GM21515 (cell line): ENCODE data around the gene SRSF2.
"Not testable (repeated sequence)": the region's sequence is repeated elsewhere in the genome, so short reads cannot be mapped to it uniquely, and the experiment has no call there.

ENCODE experiments used
- ATAC-seq: cut with Tn5 transposase; IDR thresholded peaks from one replicate; pipeline ENCODE4 v1.9.1; 2021; ENCODE audit not compliant: unreplicated experiment

The SRSF2 gene

DNA sequence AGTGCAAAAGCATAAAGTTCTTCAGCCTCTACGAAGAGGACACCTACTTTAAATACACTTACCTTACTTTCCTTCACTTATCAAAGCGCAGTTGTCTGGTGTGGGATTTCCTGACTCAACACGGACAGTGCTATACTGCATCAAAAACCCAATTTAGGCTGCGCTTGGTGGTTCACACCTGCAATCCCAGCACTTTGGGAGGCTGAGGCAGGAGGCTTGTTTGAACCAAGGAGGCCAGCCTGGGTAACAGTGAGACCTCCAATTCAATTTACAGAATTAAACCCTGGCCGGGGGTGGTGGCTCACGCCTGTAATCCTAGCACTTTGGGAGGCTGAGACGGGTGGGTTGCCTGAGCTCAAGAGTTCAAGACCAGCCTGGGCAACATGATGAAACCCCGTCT lies 14.9 kb downstream of the SRSF2 start:
- no peak for ATAC-seq

DNA sequence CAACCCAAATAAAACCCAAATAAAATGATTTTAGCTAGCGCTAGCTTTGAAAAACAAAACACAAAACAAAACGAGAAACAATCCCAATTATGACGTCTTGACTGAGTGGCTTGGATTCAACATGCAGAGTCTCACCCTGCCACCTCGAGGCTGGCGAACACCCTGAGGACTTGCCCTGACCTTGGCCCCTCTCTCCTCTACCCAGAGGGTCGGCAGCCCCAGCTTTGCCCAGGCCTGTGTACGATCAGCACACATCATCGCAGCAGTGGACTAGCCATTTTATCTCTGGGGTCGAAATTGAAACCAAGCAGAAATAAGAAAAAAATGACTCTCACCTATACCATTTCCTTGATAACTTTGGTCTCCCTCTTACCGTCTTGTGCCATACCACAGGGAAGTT lies 15.7 kb downstream of the SRSF2 start:
- no peak for ATAC-seq

DNA sequence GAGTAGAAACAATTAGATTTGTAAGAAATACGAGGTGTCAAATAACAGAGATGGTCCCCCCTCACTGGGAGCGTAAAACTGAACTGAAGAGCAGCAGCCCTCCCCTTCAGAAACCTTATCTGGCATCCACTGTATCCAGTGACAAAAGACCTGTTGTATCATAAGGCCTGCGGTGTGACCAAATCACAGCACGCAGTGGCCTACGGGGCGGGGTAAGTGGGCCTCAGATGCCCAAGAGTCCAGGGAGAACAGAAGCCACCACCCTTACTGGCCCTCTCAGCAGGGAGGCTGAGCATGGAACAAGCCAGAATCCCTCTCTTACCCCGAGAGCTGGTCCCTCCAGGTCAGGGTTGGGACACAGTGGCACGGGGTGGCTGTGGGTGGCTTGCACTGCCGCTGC lies 16.2 kb downstream of the SRSF2 start:
- no peak for ATAC-seq

DNA sequence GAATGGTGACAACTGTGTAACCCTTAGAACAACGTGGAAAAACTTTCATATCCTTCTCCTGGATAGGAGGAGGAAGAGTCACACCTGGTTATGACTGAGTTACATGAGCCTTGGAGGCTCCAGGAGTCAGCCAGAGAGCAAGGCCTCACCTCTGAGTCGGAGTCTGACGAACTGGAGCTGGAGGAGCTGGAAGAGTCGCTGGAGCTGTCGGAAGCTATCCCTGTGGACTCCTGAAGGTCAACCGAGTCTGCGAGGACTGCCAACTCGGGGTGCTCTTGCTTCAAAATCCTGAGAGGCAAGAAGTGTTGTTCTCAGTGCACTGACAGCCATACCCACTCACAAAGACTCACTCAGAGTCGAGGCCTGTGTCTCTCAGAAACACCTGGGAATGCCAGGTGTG lies 16.9 kb downstream of the SRSF2 start:
- no peak for ATAC-seq

DNA sequence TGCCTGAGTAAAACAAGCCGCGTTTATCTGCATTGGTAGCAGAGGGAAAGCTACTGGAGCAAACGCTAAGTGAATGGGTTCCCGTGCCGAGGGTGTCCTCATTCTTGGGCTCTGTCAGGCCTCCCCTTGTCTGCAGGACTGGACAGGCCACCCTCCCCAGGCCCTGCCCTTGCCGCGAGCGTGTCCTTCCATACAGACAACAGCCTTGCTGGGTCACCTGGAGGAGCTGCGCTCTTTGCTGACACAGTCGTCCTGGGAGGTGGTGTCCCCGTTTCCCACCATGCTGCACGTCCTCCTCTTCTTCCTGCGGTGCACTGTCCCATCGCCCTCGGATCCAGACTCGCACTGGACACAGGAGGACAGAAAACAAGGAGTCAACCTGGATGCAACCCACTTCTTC lies 18.6 kb downstream of the SRSF2 start:
- no peak for ATAC-seq

DNA sequence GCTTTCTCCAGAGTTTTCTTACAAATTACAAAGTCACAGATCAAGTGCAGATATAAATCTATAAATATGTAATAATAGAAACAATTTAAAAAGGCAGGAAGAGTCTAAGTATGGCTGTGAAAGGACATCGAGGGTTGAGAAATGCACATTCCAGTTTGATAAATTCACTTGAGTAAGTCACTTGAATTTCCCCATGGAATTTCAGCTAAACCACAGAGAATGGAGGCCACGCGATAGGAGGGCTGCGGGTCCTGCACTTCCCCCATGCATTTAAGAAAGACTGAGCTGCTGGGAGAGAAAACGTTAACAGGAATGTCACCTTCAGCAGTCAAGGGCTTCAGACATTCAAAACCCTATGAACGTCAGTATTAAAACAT lies 20.3 kb downstream of the SRSF2 start:
- no peak for ATAC-seq

DNA sequence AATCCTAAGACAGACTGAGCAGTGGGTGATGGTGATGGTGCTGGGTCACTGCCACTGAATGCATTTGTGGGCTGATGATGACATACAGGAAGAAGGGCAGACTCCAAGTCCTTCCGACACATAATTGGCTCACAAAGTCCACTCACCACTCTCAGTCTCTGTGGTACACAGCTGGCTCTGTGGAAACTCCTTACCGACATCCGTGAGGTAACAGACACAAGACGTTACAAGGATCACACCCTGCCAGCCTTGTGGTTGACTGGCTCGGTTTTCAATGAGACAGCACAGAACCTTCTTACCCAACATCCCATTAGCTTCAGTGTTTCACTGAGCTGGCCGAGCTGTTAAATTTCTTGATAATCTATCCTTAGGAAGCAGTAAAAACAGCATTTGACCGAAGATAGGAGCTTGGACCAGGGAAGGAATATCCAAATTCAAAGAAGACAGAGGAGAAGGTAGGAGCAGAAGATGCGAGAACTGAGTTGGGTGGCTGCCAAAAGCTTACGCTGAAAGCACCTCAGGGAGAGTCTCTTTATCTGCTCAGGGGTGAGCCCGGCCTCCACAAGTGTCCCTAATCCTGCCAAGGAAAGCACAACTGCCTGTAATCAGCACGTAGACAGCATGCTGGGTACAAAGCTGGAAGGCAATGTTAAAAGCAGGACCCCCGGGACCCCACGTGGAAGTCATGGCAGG lies 20.8 kb downstream of the SRSF2 start:
- no peak for ATAC-seq

DNA sequence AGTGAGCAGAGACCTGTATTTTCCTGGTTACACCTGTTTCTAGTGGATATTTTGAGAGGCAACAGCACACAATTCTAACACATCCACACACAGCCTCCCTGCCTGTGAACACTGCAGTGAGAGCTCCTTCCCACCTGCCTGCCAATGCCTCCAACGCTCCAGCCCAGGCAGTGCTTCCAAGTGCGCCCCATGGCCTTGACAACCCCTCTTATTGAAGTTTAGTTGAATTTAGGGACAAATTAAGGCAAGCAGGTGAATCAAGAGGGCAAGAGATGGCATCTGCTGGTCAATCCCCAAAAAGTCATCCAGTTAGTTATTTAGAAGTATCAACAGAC lies 21.7 kb downstream of the SRSF2 start:
- ATAC-seq = no peak

DNA sequence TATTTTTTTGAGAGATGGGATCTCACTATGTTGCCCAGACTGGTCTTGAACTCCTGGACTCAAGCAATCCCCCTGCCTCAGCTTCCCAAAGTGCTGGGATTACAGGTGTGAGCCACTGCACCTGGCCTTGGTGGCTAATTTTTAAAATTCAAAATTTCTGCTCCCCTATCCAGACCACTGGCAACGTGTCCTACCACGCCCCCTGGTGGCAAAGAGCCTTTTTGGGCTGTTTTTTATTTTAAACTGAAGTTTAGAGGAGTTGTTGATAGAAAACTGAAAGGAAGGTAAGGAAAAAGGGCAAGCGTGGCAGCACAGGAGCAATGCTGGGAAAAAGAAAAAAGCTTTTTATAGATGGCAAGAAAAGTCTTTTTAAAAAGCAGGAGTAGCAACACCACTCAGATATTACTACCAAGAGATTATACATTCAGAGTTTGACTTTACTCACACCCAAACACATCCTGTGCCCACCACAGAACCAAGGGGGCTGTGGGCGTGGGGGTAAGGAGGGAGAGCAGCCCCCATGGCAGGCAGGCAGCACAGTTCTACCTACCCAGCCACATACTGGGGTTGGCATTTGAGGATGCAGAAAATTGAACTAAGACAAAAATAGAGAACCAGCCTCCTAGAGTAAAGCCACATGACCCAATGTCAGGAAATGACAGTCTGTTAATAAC lies 22.2 kb downstream of the SRSF2 start:
- ATAC-seq = no peak

DNA sequence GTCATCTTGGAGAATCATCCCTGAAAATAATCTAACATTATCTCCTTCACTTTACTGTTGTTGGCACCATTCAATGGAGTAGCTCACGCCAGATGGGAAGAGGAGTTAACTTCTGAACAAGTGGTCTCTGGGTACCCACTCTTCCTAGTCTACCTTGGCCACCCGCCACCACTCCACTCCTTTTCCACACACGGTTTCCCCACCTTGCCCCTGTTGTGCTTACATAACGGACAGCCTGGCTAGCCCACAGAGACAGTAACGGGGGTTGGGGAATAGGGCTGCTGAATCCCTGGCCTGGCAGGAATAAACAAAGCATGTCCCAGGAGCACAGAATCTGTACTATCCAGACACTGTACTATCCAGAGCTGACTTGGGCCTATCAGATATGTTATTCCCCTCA lies 22.8 kb downstream of the SRSF2 start:
- no peak for ATAC-seq

DNA sequence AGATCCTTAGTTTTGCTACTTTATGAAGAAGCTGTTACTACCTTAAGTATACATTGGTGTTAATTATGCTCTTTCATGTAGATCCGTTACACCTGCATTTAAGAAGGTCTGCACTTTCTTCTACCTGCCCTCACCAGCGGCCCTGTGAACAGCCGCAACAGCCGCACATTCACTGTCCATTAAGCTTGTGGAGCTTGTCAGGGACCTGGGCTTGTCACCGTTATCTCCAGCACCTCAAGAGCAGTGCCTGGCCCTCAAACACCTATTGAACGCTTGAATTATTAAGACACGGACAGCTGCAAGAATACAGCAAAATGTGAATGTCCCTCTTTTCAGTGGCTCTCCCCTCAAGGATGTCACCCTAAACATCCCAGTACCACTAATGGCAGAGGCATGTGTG lies 23.4 kb downstream of the SRSF2 start:
- ATAC-seq = no peak

DNA sequence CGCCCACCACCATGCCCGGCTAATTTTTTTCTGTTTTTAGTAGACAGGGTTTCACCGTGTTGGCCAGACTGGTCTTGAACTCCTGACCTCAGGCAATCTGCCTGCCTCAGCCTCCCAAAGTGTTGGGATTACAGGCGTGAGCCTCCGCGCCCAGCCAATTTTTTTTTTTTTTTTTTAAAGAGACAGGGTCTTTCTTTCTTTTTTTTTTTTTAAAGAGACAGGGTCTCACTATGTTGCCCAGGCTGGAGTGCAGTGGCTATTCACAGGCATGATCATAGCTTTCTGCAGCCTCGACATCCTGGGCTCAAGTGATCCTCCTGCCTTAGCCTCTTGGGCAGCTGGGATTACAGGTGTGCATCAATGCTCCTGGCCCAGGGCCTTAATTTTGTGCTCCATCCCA lies 24.8 kb downstream of the SRSF2 start:
- ATAC-seq = not testable (repeated sequence)

DNA sequence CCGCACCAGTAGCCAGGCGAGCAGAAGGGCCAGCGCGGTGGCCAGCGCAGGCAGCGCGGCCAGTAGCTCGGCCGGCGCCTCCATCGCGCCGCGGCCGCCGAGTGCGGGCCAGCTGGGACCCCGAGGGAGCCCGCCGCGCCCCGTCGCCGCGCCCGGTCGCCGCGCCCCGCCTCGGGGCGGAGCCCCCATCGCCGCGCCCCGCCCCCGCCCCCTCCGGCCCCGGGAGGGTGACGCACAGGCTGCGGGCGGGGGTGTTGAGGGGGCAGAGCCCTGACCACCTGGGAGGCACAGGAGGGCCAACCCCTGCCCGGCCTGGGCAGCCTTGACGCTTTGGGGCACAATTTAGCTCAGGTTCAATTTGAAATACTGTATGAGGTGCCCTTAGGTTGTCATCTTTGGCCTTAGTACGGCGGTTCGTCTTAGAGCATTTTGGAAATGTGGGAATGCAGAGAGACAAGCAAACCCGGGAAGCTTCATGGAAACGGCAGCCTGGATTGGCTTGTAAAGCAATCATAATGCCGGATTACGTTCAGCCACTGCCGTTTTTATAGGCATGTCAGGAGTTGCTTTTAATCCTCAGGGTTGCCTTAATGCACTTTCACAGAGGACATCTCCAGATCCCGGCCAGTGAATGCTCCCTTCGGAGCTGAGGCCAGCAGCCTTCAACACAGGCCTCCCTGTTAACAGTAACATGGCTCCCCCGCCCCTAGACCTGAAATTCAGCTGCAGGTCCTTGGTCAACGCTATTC lies 26.1 kb downstream of the SRSF2 start, which contains the start of gene MXRA7:
Gene MXRA7, minus strand, starts transcription at position 103 of the 749 bp plus-strand sequence. Its CDS starts 19 bp downstream, at position 84.
- no peak for ATAC-seq

DNA sequence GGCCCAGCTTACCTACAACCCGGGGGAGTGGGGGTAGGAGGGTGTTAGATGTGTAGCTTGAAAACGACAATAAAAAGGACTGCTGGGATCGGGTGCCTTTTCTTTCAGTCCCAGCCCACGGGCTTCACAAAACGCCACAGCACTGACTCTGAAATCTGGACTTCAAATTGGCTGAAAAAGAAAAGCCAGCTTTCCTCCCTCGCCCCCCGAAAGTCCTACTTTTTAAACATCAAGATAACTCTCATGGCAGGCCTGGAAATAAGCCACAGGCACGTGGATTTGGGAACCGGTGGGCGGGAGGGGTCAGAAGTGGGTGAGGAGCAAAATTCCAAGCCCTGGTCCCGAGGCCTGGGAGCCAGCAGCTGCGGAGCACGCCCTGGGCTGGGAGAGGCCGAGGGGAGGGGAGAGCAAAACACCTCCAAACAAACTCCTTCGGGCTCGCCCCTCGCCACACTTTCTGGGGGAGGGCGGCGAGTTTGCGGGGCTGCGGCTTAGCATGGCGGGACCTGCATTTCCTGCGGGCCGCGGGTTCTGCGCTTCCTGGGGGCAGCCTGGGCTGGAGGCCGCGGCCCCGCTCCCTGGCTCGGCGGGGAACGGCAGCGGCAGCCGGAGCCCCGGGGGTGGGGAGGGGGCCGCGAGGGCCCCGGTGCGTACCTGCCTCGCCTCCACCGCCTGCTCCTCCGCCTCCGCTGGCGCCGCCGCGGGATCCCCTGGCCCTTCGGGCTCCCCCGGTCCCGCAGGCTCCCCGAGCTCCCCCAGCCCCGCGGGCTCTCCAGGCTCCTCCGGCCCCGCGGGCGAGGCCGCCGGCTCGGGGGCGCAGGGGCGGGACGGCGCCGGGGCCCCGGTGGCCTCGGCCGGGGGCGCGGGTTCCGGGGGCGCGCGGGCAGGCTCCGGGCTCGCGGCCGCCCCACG lies 26.9 kb downstream of the SRSF2 start:
- not testable (repeated sequence) for ATAC-seq

DNA sequence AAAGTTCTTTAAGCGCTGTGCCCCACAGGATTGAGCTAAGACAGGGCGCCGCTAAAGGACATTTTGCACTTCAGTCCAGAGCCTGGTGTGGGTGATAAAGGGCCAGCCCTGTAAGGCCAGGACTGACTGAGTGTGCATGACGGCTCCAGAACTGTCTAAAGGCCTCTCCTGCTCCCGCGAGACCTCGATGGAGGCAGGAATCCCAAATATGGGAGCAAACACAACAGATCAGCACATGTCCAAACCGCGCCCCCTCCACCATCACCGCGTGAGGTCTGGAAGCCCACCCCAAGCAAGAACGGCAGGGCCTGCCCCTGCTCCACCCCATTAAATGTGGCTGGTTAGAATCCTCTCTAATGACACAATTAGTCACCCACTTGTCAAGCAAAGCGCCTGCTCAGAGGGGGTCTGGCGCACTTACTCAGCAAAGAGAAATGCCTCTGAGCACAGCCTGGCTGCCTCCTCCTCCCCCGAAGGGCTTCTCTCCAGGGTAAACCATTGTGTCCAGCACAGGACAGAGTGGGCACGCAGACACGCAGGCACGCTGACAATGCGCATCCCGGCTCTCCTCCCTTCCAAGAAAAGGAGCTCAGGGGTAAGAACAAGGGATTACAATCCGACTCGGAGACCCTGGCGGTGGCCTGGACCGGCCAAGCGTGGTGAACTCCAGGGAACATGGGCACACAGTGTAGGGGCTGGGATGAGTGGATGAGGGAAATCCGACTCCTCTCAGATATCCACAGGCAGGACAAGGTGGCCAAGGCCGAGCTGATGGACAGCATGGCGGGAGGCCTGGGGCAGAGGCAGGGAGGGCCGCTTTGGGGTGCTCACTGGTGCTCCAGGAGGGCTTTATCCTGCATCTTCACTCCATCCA lies 27.8 kb downstream of the SRSF2 start:
- ATAC-seq = no peak

DNA sequence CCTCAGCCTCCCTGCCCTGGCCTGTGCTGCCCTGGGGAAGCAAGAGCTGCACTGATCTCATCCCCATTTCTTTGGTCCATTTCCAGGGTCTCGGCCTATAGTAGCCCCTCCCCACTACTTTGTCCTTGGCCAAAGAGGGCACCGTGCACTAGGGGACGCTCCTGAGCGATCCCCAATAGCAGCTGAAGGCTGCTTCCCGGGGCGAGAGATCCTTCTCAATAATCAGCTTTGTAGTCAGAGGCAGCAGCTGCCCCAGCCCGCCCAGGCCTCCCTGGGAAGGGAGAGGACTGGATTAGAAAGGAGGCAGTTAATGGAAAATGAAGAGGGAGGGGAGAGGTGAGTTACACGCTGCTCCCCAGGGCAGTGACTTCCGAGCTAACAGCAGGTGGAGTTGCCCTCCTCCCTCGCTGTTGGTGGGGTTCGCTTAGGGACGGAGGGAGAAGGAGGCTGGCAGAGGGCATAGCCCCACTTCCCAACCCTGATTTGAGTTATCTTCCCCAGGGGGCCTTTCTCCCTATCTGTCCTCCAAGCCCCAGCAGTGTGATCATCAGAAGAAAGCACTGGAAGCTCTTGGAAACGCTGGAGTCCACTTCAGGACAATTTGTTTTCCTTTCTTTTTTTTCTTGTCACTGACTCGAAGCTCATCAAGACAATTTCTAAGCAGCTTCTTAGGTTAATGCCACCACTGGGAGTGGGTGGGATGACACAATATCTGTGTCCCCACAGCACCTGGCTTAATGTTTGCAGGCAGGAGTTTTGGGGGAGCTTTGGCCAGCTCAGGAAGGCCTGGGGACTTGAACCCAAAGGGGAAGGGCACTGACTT lies 28.9 kb downstream of the SRSF2 start:
- no peak for ATAC-seq

DNA sequence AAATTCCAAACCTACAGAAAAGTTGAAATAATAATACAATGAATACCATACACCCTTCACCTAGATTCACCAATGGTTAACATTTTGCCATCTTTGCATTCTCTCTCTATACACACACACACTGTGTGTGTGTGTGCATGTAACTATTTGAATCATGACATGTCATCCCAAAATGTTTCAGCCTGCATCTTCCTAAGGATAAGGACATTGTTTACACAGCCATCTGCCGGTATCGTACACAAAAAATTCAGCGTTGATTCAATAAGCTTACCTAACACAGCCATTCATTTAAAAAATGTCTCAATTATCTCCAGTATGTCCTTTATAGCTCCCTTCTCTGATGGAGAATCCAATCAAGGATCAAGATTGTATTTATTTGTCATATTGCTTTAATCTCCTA lies 30.3 kb downstream of the SRSF2 start:
- ATAC-seq = no peak

DNA sequence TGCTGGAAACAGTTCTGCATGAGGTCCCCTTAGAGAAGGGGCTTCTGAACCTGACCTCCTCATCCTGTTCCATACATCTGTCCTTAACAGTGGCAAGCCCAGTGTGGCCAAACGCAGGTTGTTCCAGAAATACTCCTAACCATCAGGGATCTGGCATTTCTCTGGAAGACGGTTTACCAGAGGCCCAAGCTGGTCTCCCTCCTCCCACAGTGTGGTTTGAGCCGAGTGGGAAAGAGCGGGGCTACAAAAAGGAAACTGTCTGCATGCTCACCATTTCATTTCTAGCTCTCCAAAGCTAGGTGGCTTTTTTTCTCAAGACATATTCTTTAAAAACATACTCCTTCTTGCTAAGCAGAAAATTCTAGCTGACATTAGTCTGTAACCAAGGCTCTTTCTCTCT lies 32.3 kb downstream of the SRSF2 start:
- no peak for ATAC-seq

DNA sequence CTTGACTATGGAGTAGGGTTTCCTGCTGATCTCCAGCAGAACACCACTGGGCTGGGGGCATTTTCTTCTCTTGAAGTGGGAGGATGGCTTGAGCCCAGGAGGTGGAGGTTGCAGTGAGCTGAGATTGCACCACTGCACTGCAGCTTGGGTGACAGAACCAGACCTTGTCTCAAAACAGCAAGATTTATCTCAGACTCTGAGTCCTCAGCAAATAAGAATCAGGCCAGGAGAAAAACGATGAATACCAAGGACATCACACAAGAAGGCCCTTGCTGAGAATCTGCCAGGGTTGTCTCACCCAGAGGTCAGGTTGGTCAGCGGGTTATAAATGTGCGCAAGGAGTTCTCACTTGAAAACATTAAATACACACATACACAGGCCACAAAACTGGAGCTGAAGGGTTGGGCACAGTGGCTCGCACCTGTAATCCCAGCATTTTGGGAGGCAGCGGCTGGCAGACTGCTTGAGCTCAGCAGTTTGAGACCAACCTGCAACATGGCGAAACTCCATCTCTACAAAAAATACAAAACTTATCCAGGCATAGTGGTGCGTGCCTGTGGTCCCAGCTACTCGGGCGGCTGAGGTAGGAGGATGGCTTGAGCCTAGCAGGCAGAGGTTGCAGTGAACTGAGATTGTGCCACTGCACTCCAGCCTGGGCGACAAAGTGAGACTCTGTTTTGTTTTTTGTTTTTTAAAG lies 34.0 kb downstream of the SRSF2 start:
- ATAC-seq = no peak
